Fibroblast of the aortic adventitia (primary cell): Measurements from ENCODE around the gene MYL7. TPM values are rescaled to one million over a fixed set of nuclear protein-coding genes. Genes with fewer than 3 reads are reported as not detected.

Source experiments
- DNase-seq: peaks from one replicate; pipeline ENCODE4 v3.0.0-alpha.2; 2010; ENCODE audit warnings: low read depth
- H3K4me3 ChIP-seq: 2 replicates; pipeline ENCODE4 v1.5.1; 2011; ENCODE audit warnings: low read depth, mild to moderate bottlenecking, control low read depth, low read length, moderate library complexity
- CTCF ChIP-seq: IDR thresholded peaks from 2 replicates; pipeline ENCODE4 v1.5.1; 2011; ENCODE audit warnings: mild to moderate bottlenecking, low read length, control low read depth, inconsistent platforms; ENCODE audit not compliant: insufficient read depth
- total RNA-seq: library from RNA; depleted of rRNA; stranded (reverse); fragments of >200 nt; gene quantifications from 2 replicates; pipeline ENCODE4 v1.2.3, GENCODE V29; 2012; ENCODE audit warnings: low replicate concordance

Gene MYL7
- total RNA-seq, 1 donor: not detected

GRCh38 chr7:44155191-44156185, 14.4 kb upstream of the MYL7 start:
- H3K4me3 ChIP-seq: no peak overlapping the region

GRCh38 chr7:44154703-44155102, 13.6 kb upstream of the MYL7 start:
- no peak overlapping the region for H3K4me3 ChIP-seq
- TF ChIP-seq CTCF: no peak
- no peak for DNase-seq

More at GRCh38 chr7:44155191-44156185, 14.4 kb upstream of the MYL7 start:
- no peak for DNase-seq
- TF ChIP-seq CTCF: no peak

GRCh38 chr7:44153948-44154335, 12.8 kb upstream of the MYL7 start:
- DNase-seq: no peak
- TF ChIP-seq CTCF: no peak
- H3K4me3 ChIP-seq: no peak overlapping the region

- no peak for DNase-seq
- H3K4me3 ChIP-seq: no peak overlapping the region
- TF ChIP-seq CTCF: no peak
These were observed 12.1 kb upstream of the MYL7 start for GRCh38 chr7:44152971-44153947.

DNA sequence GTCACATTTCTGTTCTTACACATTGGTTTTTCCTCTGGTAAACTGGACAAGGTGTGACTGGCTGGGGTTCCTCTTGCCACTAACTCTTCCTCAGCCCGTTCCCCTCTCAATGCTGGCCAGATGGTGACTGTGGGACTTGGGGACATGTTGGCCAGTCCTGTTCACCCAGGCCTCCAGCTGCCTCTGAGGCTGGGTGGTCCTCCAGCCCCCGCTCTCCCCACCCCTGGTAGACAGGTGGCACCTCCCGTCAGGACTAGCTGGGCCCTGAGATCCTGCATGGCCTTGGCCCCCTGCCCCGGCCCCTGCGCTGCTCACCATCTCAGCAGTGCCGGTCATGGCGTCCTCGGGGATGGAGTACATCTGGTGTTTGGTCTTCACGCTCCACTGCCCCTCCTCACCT, 10.8 kb upstream of the MYL7 start:
- no peak for DNase-seq
- TF ChIP-seq CTCF: no peak
- H3K4me3 ChIP-seq: no peak overlapping the region

- no peak overlapping the region for H3K4me3 ChIP-seq
- no peak for DNase-seq
- no peak for TF ChIP-seq CTCF
These were observed 10.1 kb upstream of the MYL7 start for GRCh38 chr7:44150966-44151941.
